ENCODE measurements around the gene RGS3. TPM values are rescaled to one million over a fixed set of nuclear protein-coding genes. Genes with fewer than 3 reads are reported as not detected.

The RGS3 gene
- total and polyA plus RNA-seq, 4 donors = 33.5 to 54.9 (median 40.9) TPM

GRCh38 chr9:113598451-113598850, 134.9 kb downstream of the RGS3 start:
- Histone ChIP-seq H3K4me3 (ENCODE audit: low read depth, low read length) (no peak overlapping the region), H3K36me3 (ENCODE audit: control insufficient read depth, insufficient read depth, low read length) (peaks cover 44% of the 10 kb centered on the region), H3K27me3 (ENCODE audit: control insufficient read depth, insufficient read depth, low read length) (peaks cover 4% of the 10 kb centered on the region), H3K27ac (ENCODE audit: low read depth, low read length) (no peak overlapping the region), H3K4me1 (ENCODE audit: control insufficient read depth, insufficient read depth, low read length) (peaks cover 77% of the 10 kb centered on the region), H3K9me3 (ENCODE audit: control insufficient read depth, insufficient read depth, low read length) (no peaks in the 10 kb centered on the region)
- DNase-seq (ENCODE audit: low read depth in 4 of 6, low spot score in 6 of 6) = no peak
- 85% methylated on average over 2 of the region's 2 CpGs for WGBS (ENCODE audit: insufficient coverage)

GRCh38 chr9:113598883-113599282, 135.4 kb downstream of the RGS3 start:
- Histone ChIP-seq H3K27me3 (ENCODE audit: control insufficient read depth, insufficient read depth, low read length) (peaks cover 4% of the 10 kb centered on the region), H3K4me1 (ENCODE audit: control insufficient read depth, insufficient read depth, low read length) (peaks cover 73% of the 10 kb centered on the region), H3K4me3 (ENCODE audit: low read depth, low read length) (no peak overlapping the region), H3K9me3 (ENCODE audit: control insufficient read depth, insufficient read depth, low read length) (no peaks in the 10 kb centered on the region), H3K27ac (ENCODE audit: low read depth, low read length) (no peak overlapping the region), H3K36me3 (ENCODE audit: control insufficient read depth, insufficient read depth, low read length) (peaks cover 44% of the 10 kb centered on the region)
- no peak for DNase-seq (ENCODE audit: low read depth in 4 of 6, low spot score in 6 of 6)
- WGBS (ENCODE audit: insufficient coverage) = 91% methylated on average over 5 of the region's 5 CpGs

DNA sequence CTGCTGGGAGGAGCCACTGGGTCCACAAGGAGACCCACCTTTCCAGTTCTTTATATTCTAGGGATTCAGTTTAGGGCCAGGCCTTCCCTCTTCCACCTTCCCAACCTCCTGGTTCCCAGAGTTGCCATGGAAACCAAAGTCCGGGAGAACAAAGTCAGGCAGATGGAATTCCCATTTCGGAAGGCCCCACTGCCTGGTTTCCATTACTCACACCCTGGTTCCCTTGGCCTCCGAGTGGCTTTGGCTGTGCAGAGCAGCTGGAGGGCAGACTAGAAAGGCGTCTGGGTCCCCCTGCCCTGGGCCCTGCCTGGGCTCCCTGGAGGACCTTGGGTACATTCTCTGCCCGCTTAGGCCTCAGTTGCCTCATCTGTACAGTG, 136.1 kb downstream of the RGS3 start:
- peaks cover 4% of the 10 kb centered on the region for H3K27me3 ChIP-seq (ENCODE audit: control insufficient read depth, insufficient read depth, low read length)
- peak in 1 of 6 donors; percentile 31 for DNase-seq (ENCODE audit: low read depth in 4 of 6, low spot score in 6 of 6)
- H3K27ac ChIP-seq (ENCODE audit: low read depth, low read length) = no peak overlapping the region
- no peaks in the 10 kb centered on the region for H3K9me3 ChIP-seq (ENCODE audit: control insufficient read depth, insufficient read depth, low read length)
- no peak overlapping the region for H3K4me3 ChIP-seq (ENCODE audit: low read depth, low read length)
- H3K4me1 ChIP-seq (ENCODE audit: control insufficient read depth, insufficient read depth, low read length) = peaks cover 65% of the 10 kb centered on the region
- 41% methylated on average over 5 of the region's 5 CpGs for WGBS (ENCODE audit: insufficient coverage)
- peaks cover 38% of the 10 kb centered on the region for H3K36me3 ChIP-seq (ENCODE audit: control insufficient read depth, insufficient read depth, low read length)

GRCh38 chr9:113600023-113600823, 136.7 kb downstream of the RGS3 start:
- no peak overlapping the region for H3K27ac ChIP-seq (ENCODE audit: low read depth, low read length)

DNA sequence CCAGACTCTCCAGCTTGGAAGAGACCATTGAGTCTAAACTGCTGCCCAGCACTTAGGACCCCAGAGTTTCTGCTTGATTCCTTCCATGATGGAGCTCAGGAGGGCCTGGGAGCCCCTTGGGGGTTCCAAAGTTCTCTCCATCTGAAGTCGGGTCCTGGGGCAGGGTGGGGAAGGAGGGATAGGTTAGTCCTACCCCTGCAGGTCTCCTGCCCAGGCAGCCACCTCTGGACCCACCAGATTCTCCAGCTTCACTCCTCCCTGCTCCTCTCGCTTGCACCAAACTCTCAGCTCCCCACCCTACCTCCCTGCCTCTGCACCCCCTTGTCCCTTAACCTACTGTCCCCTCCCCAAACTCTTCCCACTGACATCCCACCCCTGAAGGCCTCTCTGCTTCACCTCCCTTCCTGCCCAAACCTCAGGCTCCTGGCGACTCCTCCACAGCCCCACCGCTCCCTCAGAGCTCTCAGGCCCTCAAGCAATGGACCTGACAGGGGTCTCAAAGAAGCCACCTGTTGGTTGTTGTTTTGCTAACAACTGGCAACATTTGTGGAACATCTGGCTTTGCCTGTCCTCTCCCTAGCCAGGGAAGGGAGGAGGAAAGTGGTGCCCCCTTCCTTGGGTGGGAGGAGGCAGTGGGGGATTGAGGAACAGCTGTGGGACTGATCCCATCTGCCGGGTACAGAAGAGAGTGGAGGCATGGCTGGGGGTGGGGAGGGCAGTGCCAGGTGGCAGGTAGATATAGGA, 137.5 kb downstream of the RGS3 start:
- H3K27me3 ChIP-seq (ENCODE audit: control insufficient read depth, insufficient read depth, low read length) = peaks cover 4% of the 10 kb centered on the region
- H3K9me3 ChIP-seq (ENCODE audit: control insufficient read depth, insufficient read depth, low read length) = no peaks in the 10 kb centered on the region
- H3K4me3 ChIP-seq (ENCODE audit: low read depth, low read length) = no peak overlapping the region
- peaks cover 52% of the 10 kb centered on the region for H3K4me1 ChIP-seq (ENCODE audit: control insufficient read depth, insufficient read depth, low read length)
- DNase-seq (ENCODE audit: low read depth in 4 of 6, low spot score in 6 of 6) = no peak
- H3K36me3 ChIP-seq (ENCODE audit: control insufficient read depth, insufficient read depth, low read length) = peaks cover 24% of the 10 kb centered on the region
- 66% methylated on average over 3 of the region's 5 CpGs for WGBS (ENCODE audit: insufficient coverage)
- H3K27ac ChIP-seq (ENCODE audit: low read depth, low read length) = peak overlapping the region; percentile 25

More at GRCh38 chr9:113600023-113600823, 136.7 kb downstream of the RGS3 start:
- Histone ChIP-seq H3K4me3 (ENCODE audit: low read depth, low read length) (no peak overlapping the region), H3K27me3 (ENCODE audit: control insufficient read depth, insufficient read depth, low read length) (peaks cover 4% of the 10 kb centered on the region), H3K4me1 (ENCODE audit: control insufficient read depth, insufficient read depth, low read length) (peaks cover 59% of the 10 kb centered on the region), H3K9me3 (ENCODE audit: control insufficient read depth, insufficient read depth, low read length) (no peaks in the 10 kb centered on the region), H3K36me3 (ENCODE audit: control insufficient read depth, insufficient read depth, low read length) (peaks cover 32% of the 10 kb centered on the region)
- DNase-seq (ENCODE audit: low read depth in 4 of 6, low spot score in 6 of 6) = no peak
- 85% methylated on average over 6 of the region's 12 CpGs for WGBS (ENCODE audit: insufficient coverage)

DNA sequence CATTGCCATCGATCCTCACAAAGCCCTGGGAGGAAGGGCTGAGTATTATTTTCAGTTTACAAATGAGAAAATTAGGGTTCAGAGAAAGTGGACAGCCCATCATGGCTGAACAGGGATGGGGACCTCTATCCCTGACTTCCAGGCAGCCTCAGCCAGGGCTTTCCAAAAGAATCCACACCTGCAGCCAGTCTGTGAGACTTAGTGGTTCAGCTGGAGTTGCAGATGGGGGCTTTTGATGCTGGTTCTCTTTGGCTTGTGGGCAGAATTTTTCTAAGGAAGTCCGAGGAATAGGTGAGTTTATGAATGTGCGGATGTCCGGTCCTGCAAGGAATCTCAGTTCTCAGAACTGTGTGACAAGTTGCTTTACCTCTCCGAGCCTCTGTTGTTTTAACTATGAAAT, 138.1 kb downstream of the RGS3 start:
- Histone ChIP-seq H3K36me3 (ENCODE audit: control insufficient read depth, insufficient read depth, low read length) (peaks cover 19% of the 10 kb centered on the region), H3K4me1 (ENCODE audit: control insufficient read depth, insufficient read depth, low read length) (peaks cover 51% of the 10 kb centered on the region), H3K27ac (ENCODE audit: low read depth, low read length) (peak overlapping the region; percentile 50), H3K9me3 (ENCODE audit: control insufficient read depth, insufficient read depth, low read length) (no peaks in the 10 kb centered on the region), H3K27me3 (ENCODE audit: control insufficient read depth, insufficient read depth, low read length) (peaks cover 4% of the 10 kb centered on the region), H3K4me3 (ENCODE audit: low read depth, low read length) (no peak overlapping the region)
- DNase-seq (ENCODE audit: low read depth in 4 of 6, low spot score in 6 of 6) = no peak
- WGBS (ENCODE audit: insufficient coverage) = 83% methylated on average over 1 of the region's 5 CpGs

DNA sequence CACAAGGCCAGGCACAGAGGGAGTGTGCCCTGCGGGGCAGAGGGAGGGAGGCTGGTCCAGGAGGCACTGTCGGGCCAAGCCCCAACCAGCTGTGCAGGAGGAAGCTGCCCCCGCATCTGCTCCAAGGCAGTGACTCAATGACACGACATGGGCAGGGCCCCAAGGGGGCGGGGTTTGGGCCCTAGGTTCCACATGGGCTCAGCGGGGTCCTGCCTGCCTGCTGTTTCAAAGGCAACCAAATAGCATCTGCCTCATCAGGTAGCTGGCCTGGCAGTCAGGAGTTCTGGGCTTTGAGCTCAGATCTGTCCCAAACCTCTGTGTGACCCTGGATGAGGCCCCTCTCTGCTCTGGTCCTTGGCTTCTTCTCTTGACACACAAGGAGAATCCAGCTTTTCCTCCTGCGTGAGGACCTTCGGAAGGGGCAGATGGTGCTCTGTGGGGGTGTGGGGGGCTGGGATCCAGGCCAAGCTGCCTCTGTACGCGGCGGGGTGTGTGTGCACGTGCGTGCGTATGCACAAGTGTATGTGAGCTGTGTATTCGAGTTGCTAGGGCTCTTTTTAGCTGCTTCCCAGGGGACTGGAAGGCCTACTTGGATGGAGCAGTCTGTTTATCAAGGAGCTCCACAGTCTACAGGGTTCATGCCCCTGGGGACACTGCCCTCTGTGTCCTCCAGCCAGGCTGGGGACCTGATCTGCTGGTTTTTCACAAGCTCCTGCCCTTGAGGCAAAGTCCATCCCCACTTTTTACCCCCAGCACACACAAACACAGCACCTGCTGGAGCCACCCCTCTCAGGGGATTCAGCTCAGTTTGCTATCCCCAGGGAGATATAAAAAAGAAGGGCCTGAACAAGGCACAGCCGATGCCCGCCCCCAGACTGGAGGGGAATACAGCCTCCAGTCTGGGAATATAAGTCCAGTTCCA, 138.9 kb downstream of the RGS3 start:
- Histone ChIP-seq H3K4me3 (ENCODE audit: low read depth, low read length) (no peak overlapping the region), H3K36me3 (ENCODE audit: control insufficient read depth, insufficient read depth, low read length) (peaks cover 12% of the 10 kb centered on the region), H3K27ac (ENCODE audit: low read depth, low read length) (peak overlapping the region; percentile 67), H3K9me3 (ENCODE audit: control insufficient read depth, insufficient read depth, low read length) (no peaks in the 10 kb centered on the region), H3K4me1 (ENCODE audit: control insufficient read depth, insufficient read depth, low read length) (peaks cover 43% of the 10 kb centered on the region), H3K27me3 (ENCODE audit: control insufficient read depth, insufficient read depth, low read length) (peaks cover 4% of the 10 kb centered on the region)
- WGBS (ENCODE audit: insufficient coverage) = 25% methylated on average over 17 of the region's 17 CpGs
- peak in 2 of 6 donors; percentile 63 to 76 for DNase-seq (ENCODE audit: low read depth in 4 of 6, low spot score in 6 of 6)

- H3K4me3 ChIP-seq (ENCODE audit: low read depth, low read length) = no peak overlapping the region
- no peak for DNase-seq (ENCODE audit: low read depth in 4 of 6, low spot score in 6 of 6)
- peaks cover 38% of the 10 kb centered on the region for H3K4me1 ChIP-seq (ENCODE audit: control insufficient read depth, insufficient read depth, low read length)
- 78% methylated on average over 5 of the region's 8 CpGs for WGBS (ENCODE audit: insufficient coverage)
- H3K9me3 ChIP-seq (ENCODE audit: control insufficient read depth, insufficient read depth, low read length) = no peaks in the 10 kb centered on the region
- H3K27ac ChIP-seq (ENCODE audit: low read depth, low read length) = peak overlapping the region; percentile 67
- H3K36me3 ChIP-seq (ENCODE audit: control insufficient read depth, insufficient read depth, low read length) = peaks cover 6% of the 10 kb centered on the region
- H3K27me3 ChIP-seq (ENCODE audit: control insufficient read depth, insufficient read depth, low read length) = peaks cover 4% of the 10 kb centered on the region
Measured at GRCh38 chr9:113603048-113603375, 139.5 kb downstream of the RGS3 start.

GRCh38 chr9:113603773-113604172, 140.2 kb downstream of the RGS3 start:
- Histone ChIP-seq H3K27ac (ENCODE audit: low read depth, low read length) (no peak overlapping the region), H3K4me1 (ENCODE audit: control insufficient read depth, insufficient read depth, low read length) (peaks cover 30% of the 10 kb centered on the region), H3K36me3 (ENCODE audit: control insufficient read depth, insufficient read depth, low read length) (no peaks in the 10 kb centered on the region), H3K9me3 (ENCODE audit: control insufficient read depth, insufficient read depth, low read length) (no peaks in the 10 kb centered on the region), H3K4me3 (ENCODE audit: low read depth, low read length) (no peak overlapping the region), H3K27me3 (ENCODE audit: control insufficient read depth, insufficient read depth, low read length) (peaks cover 4% of the 10 kb centered on the region)
- WGBS (ENCODE audit: insufficient coverage) = 100% methylated on average over 1 of the region's 5 CpGs
- DNase-seq (ENCODE audit: low read depth in 4 of 6, low spot score in 6 of 6) = no peak
